Peyer's patch (tissue), 4 donors: Measurements from ENCODE around the gene CHCHD2.
"Not testable (repeated sequence)": the region's sequence is repeated elsewhere in the genome, so short reads cannot be mapped to it uniquely, and the experiment has no call there.

Experiments used
- POLR2A ChIP-seq, 2 donors: fragments of 450-650 bp; IDR thresholded peaks; one replicate each; pipeline ENCODE4 v1.5.1; 2017; ENCODE audit warnings: antibody characterized with exemption in 2 of 2, mild to moderate bottlenecking in 2 of 2, moderate library complexity in 2 of 2
- TF ChIP-seq, protein P1 (sequence below), 6 experiments: fragments of 450-650 bp in 4 of 6; fragments of 200-600 bp in 2 of 6; sonication (generic) in 1 of 6; IDR thresholded peaks; one replicate each; pipeline ENCODE4 v1.5.1; 2017 to 2019; ENCODE audit warnings: antibody characterized with exemption in 6 of 6, mild to moderate bottlenecking in 3 of 6, moderate library complexity in 1 of 6

DNA sequence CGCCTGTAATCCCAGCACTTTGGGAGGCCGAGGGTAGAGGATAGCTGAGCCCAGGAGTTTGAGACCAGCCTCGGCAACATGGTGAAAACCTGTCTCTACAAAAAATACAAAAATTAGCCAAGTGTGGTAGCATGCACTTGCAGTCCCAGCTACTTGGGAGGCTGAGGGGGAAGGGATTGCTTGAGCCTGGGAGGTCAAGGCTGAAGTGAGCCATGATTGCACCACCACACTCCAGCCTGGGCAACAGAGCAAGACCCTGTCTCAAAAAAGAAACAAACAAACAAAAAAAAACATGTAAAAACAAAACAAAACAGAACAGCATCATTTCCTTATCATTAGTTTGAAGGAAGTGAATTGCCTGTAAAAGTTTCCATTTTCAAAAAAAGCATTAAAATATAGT, 6.0 kb upstream of the CHCHD2 start:
- TF ChIP-seq, protein P1, sequence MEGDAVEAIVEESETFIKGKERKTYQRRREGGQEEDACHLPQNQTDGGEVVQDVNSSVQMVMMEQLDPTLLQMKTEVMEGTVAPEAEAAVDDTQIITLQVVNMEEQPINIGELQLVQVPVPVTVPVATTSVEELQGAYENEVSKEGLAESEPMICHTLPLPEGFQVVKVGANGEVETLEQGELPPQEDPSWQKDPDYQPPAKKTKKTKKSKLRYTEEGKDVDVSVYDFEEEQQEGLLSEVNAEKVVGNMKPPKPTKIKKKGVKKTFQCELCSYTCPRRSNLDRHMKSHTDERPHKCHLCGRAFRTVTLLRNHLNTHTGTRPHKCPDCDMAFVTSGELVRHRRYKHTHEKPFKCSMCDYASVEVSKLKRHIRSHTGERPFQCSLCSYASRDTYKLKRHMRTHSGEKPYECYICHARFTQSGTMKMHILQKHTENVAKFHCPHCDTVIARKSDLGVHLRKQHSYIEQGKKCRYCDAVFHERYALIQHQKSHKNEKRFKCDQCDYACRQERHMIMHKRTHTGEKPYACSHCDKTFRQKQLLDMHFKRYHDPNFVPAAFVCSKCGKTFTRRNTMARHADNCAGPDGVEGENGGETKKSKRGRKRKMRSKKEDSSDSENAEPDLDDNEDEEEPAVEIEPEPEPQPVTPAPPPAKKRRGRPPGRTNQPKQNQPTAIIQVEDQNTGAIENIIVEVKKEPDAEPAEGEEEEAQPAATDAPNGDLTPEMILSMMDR (IDR thresholded peaks at IDR 0.05) = not testable (repeated sequence)
- TF ChIP-seq POLR2A (IDR thresholded peaks at IDR 0.05) = not testable (repeated sequence)
